Neural cell (in vitro differentiated cells): ENCODE measurements around the gene CSMD2. TPM values are rescaled to one million over a fixed set of nuclear protein-coding genes. Genes with fewer than 3 reads are reported as not detected.

Source experiments
- H2AFZ ChIP-seq: fragments of 200-600, 300-800 bp; sonication (generic), shearing (Covaris generic); 2 replicates; pipeline ENCODE4 v1.6.0; 2014; ENCODE audit warnings: low read depth, mild to moderate bottlenecking, antibody characterized with exemption, low read length, moderate library complexity
- H3F3A ChIP-seq: fragments of 200-600 bp; shearing (Covaris generic); 2 replicates; pipeline ENCODE4 v1.6.1; 2016; ENCODE audit warnings: mild to moderate bottlenecking, moderate library complexity, mixed read lengths, antibody characterized with exemption, low read length; ENCODE audit not compliant: insufficient read depth, poor library complexity, severe bottlenecking
- H3K27ac ChIP-seq: fragments of 200-600, 300-800 bp; sonication (generic), shearing (Covaris generic); 2 replicates; pipeline ENCODE4 v1.5.1; 2014; ENCODE audit warnings: mild to moderate bottlenecking, low read length, moderate library complexity
- H3K27me3 ChIP-seq: fragments of 300-800, 200-600 bp; sonication (generic), shearing (Covaris generic); 2 replicates; pipeline ENCODE4 v1.6.0; 2014; ENCODE audit warnings: mild to moderate bottlenecking, low read depth, low read length, moderate library complexity; ENCODE audit not compliant: insufficient read depth
- H3K36me3 ChIP-seq: fragments of 300-800, 200-600 bp; sonication (generic), shearing (Covaris generic); 2 replicates; pipeline ENCODE4 v1.5.1; 2014; ENCODE audit warnings: mild to moderate bottlenecking, antibody characterized with exemption, low read length, moderate library complexity; ENCODE audit not compliant: insufficient read depth
- H3K4me2 ChIP-seq: fragments of 300-800, 200-600 bp; sonication (generic), shearing (Covaris generic); 2 replicates; pipeline ENCODE4 v1.6.0; 2014; ENCODE audit warnings: mild to moderate bottlenecking, low read length
- H3K4me3 ChIP-seq: fragments of 300-800, 200-600 bp; sonication (generic), shearing (Covaris generic); 2 replicates; pipeline ENCODE4 v1.5.1; 2014; ENCODE audit warnings: mild to moderate bottlenecking, low read length, moderate library complexity
- H3K79me2 ChIP-seq: fragments of 200-600 bp; shearing (Covaris generic); replicated peaks from 2 replicates; pipeline ENCODE4 v1.6.0; 2014; ENCODE audit warnings: mild to moderate bottlenecking, low read length, moderate library complexity; ENCODE audit not compliant: insufficient read depth
- H3K9ac ChIP-seq: fragments of 300-800, 200-600 bp; sonication (generic), shearing (Covaris generic); 2 replicates; pipeline ENCODE4 v1.6.1; 2016; ENCODE audit warnings: mild to moderate bottlenecking, low read length, mixed read lengths
- H3K9me2 ChIP-seq: fragments of 200-600 bp; shearing (Covaris generic); 2 replicates; pipeline ENCODE4 v1.6.1; 2016; ENCODE audit warnings: mild to moderate bottlenecking, low read length, mixed read lengths; ENCODE audit not compliant: insufficient read depth
- H3K9me3 ChIP-seq: fragments of 200-600, 300-800 bp; sonication (generic), shearing (Covaris generic); 2 replicates; pipeline ENCODE4 v1.6.1; 2016; ENCODE audit warnings: mild to moderate bottlenecking, mixed run types, low read length, moderate library complexity, mixed read lengths
- H4K20me1 ChIP-seq: fragments of 200-600 bp; shearing (Covaris generic); 2 replicates; pipeline ENCODE4 v1.6.1; 2016; ENCODE audit warnings: mild to moderate bottlenecking, mixed run types; ENCODE audit not compliant: insufficient read depth
- CTCF ChIP-seq: fragments of 450-650 bp; IDR thresholded peaks from 2 replicates; pipeline ENCODE4 v1.5.1; 2014; ENCODE audit warnings: antibody characterized with exemption, mild to moderate bottlenecking, moderate library complexity; ENCODE audit not compliant: poor library complexity, severe bottlenecking
- EP300 ChIP-seq: fragments of 450-650 bp; conservative IDR thresholded peaks from 2 replicates; pipeline ENCODE4 v1.6.1; 2014; ENCODE audit warnings: antibody characterized with exemption, mild to moderate bottlenecking, moderate library complexity; ENCODE audit not compliant: poor library complexity, severe bottlenecking
- EZH2 ChIP-seq: fragments of 200-600, 300-800 bp; shearing (Covaris generic), sonication (generic); IDR thresholded peaks from 2 replicates; pipeline ENCODE4 v1.6.1; 2014; ENCODE audit warnings: antibody characterized with exemption, low read length, borderline replicate concordance, mild to moderate bottlenecking; ENCODE audit not compliant: insufficient read depth, poor library complexity, severe bottlenecking
- MXI1 ChIP-seq: fragments of 450-650 bp; conservative IDR thresholded peaks from 2 replicates; pipeline ENCODE4 v1.6.1; 2014; ENCODE audit warnings: antibody characterized with exemption, mild to moderate bottlenecking; ENCODE audit not compliant: poor library complexity, severe bottlenecking
- POLR2AphosphoS5 ChIP-seq: IDR thresholded peaks from 2 replicates; pipeline ENCODE4 v1.6.1; 2012
- RAD21 ChIP-seq: fragments of 450-650 bp; conservative IDR thresholded peaks from 2 replicates; pipeline ENCODE4 v1.6.1; 2014; ENCODE audit warnings: antibody characterized with exemption, mild to moderate bottlenecking, moderate library complexity
- REST ChIP-seq: IDR thresholded peaks from 2 replicates; pipeline ENCODE4 v1.6.1; 2012; ENCODE audit warnings: borderline replicate concordance
- SMC3 ChIP-seq: fragments of 450-650 bp; conservative IDR thresholded peaks from 2 replicates; pipeline ENCODE4 v1.6.1; 2014; ENCODE audit warnings: antibody characterized with exemption, mild to moderate bottlenecking, moderate library complexity; ENCODE audit not compliant: poor library complexity
- TAF1 ChIP-seq: IDR thresholded peaks from 2 replicates; pipeline ENCODE4 v1.6.1; 2012; ENCODE audit warnings: low read depth
- polyA plus RNA-seq: library from polyadenylated mRNA; depleted of rRNA; stranded (reverse); fragments of >200 nt; gene quantifications from 2 replicates; pipeline ENCODE4 v1.2.3, GENCODE V29; 2014

CSMD2 gene
- polyA plus RNA-seq, 1 donor from 2014 or later: 9.6 TPM

GRCh38 chr1:33515607-33516006, 649.4 kb downstream of the CSMD2 start:
- no peaks in the 10 kb centered on the region for H3K9me2 ChIP-seq
- H3K4me2 ChIP-seq: no peak overlapping the region
- no peak overlapping the region for H2AFZ ChIP-seq
- H3K9me3 ChIP-seq: no peaks in the 10 kb centered on the region
- no peak overlapping the region for H3K27ac ChIP-seq
- H3K9ac ChIP-seq: no peak overlapping the region
- H4K20me1 ChIP-seq: no peaks in the 10 kb centered on the region
- TF ChIP-seq POLR2AphosphoS5: no peak
- TF ChIP-seq EZH2: no peak
- no peak for TF ChIP-seq RAD21
- no peak for TF ChIP-seq SMC3
- TF ChIP-seq REST: no peak
- TF ChIP-seq EP300: no peak
- TF ChIP-seq MXI1: no peak
- TF ChIP-seq CTCF: no peak
- no peak for TF ChIP-seq TAF1
- no peaks in the 10 kb centered on the region for H3F3A ChIP-seq
- H3K79me2 ChIP-seq: no peaks in the 10 kb centered on the region
- no peaks in the 10 kb centered on the region for H3K27me3 ChIP-seq
- H3K4me3 ChIP-seq: no peak overlapping the region
- H3K36me3 ChIP-seq: no peaks in the 10 kb centered on the region

- Histone ChIP-seq H3K79me2 (no peaks in the 10 kb centered on the region), H3K9me2 (no peaks in the 10 kb centered on the region), H4K20me1 (no peaks in the 10 kb centered on the region), H3K27me3 (no peaks in the 10 kb centered on the region), H3K4me3 (no peak overlapping the region), H2AFZ (no peak overlapping the region), H3K4me2 (no peak overlapping the region), H3K9ac (no peak overlapping the region), H3K36me3 (no peaks in the 10 kb centered on the region), H3F3A (no peaks in the 10 kb centered on the region), H3K27ac (no peak overlapping the region), H3K9me3 (no peaks in the 10 kb centered on the region)
- TF ChIP-seq TAF1: no peak
- TF ChIP-seq POLR2AphosphoS5: no peak
- TF ChIP-seq RAD21: no peak
- TF ChIP-seq CTCF: no peak
- no peak for TF ChIP-seq SMC3
- TF ChIP-seq REST: no peak
- TF ChIP-seq EP300: no peak
- TF ChIP-seq MXI1: no peak
- TF ChIP-seq EZH2: no peak
These were observed 649.9 kb downstream of the CSMD2 start for GRCh38 chr1:33515112-33515511.
